Activated CD4-positive, alpha-beta T cell treated with anti-CD3 and anti-CD28 coated beads, Interleukin-2, amount 10 ng/mL, durations not matched to agents 7 days and 5 days (primary cell): ENCODE results near the gene P2RX3. TPM values are rescaled to one million over a fixed set of nuclear protein-coding genes. Genes with fewer than 3 reads are reported as not detected.
"Not testable (repeated sequence)": the region's sequence is repeated elsewhere in the genome, so short reads cannot be mapped to it uniquely, and the experiment has no call there.

ENCODE experiments used
- CTCF ChIA-PET: fragments of 350-600 bp; sonication (Branson Sonifier 250); formaldehyde crosslinking; loops from one replicate; lab custom pipeline; 2021; ENCODE audit warnings: antibody characterized with exemption; lab: Charles Lee
- POLR2A ChIA-PET: fragments of 350-600 bp; sonication (Branson Sonifier 250); formaldehyde crosslinking; loops from one replicate; lab custom pipeline; 2021; ENCODE audit warnings: antibody characterized with exemption; lab: Charles Lee
- DNase-seq: peaks from one replicate; pipeline ENCODE4 v3.0.0-alpha.2; 2020
- H3K27ac Mint-ChIP-seq: one replicate; pipeline ENCODE4 v1.8.0; 2021; ENCODE audit warnings: mild to moderate bottlenecking, moderate library complexity, mixed read lengths
- H3K27me3 Mint-ChIP-seq: one replicate; pipeline ENCODE4 v1.8.0; 2021; ENCODE audit warnings: mixed read lengths
- H3K36me3 Mint-ChIP-seq: one replicate; pipeline ENCODE4 v1.8.0; 2021; ENCODE audit warnings: low read depth, mixed read lengths
- H3K4me1 Mint-ChIP-seq: one replicate; pipeline ENCODE4 v1.8.0; 2021; ENCODE audit warnings: mixed read lengths
- H3K4me3 Mint-ChIP-seq: one replicate; pipeline ENCODE4 v1.8.0; 2021; ENCODE audit warnings: mild to moderate bottlenecking, moderate library complexity, mixed read lengths
- H3K9me3 Mint-ChIP-seq: one replicate; pipeline ENCODE4 v1.8.0; 2021; ENCODE audit warnings: mixed read lengths
- total RNA-seq, 2 experiments: library from RNA; stranded (reverse); gene quantifications; one replicate each; pipeline ENCODE4 v1.2.3, GENCODE V29; 2021

Gene P2RX3
- total RNA-seq, 2 experiments from 2014 or later, result not detected

DNA sequence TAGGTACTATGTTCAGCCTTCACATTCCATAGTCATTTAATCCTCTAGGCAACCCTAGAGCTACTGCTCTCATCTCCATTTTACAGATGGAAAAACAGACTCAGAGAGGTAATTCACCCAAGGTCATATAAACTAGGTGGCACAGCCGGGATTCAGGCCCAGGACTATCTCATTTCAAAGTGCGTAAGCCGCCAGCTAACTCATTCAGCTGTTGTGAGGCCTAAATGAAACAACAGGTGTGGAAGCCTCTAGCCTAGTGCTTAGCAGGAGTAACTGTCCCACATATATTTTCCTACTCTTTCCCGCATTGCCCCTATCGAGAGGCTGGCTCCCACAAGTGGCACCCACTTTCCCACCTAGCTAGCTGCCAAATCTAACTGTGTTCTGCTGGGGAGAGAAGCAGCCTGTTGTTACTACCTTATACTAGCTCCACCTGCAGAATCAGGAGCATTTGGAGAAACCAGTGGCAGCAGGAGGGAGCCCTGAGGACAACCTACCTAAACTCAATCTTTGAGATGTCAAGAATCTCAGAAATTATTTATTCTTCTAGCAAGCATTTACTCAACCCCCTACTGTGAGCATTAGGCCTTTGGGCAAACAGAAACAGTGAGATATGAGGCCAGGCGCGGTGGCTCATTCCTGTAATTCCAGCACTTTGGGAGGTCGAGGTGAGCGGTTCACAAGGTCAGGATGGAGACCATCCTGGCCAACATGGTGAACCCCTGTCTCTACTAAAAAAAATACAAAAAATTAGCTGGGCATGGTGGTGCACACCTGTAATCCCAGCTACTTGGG lies 21.9 kb downstream of the P2RX3 start:
- Mint-ChIP-seq H3K4me1 (peaks cover 4% of the 10 kb centered on the region), H3K27me3 (peaks cover 9% of the 10 kb centered on the region), H3K9me3 (no peaks in the 10 kb centered on the region), H3K27ac (no peak overlapping the region), H3K36me3 (no peaks in the 10 kb centered on the region), H3K4me3 (no peak overlapping the region)
- POLR2A ChIA-PET, result no interaction called here
- CTCF ChIA-PET, result interaction anchor here (0.9 to 1.4 kb wide), 3 partner anchors 14 to 133 kb away, joined by 3 to 8 read pairs (median 4); no protein-coding TSS in a partner anchor
- no peak for DNase-seq

DNA sequence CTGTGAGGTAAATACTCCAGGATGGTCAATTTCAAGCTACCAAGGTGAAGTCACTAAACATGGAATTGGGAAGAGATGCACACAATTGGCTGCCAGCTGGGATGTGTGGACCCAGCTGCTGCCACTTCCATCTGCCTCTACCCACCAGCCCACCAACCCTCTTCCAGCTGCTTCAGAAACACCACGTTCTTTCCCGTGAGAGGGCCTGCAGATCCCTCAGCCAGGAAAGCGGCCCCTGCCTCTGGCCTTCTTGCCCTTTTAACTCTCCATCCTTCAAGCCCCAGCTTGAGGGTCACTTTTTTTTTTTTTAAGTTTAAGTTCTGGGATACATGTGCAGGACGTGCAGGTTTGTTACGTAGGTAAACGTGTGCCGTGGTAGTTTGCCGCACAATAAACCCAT lies 22.8 kb downstream of the P2RX3 start:
- H3K27ac Mint-ChIP-seq, result no peak overlapping the region
- DNase-seq, result no peak
- CTCF ChIA-PET, result interaction anchor here (0.6 to 1.3 kb wide), 3 partner anchors 81 to 132 kb away, joined by 3 to 8 read pairs (median 3); no protein-coding TSS in a partner anchor
- peaks cover 8% of the 10 kb centered on the region for H3K27me3 Mint-ChIP-seq
- POLR2A ChIA-PET, result no interaction called here
- no peak overlapping the region for H3K4me3 Mint-ChIP-seq
- H3K36me3 Mint-ChIP-seq, result no peaks in the 10 kb centered on the region
- no peaks in the 10 kb centered on the region for H3K9me3 Mint-ChIP-seq
- peaks cover 4% of the 10 kb centered on the region for H3K4me1 Mint-ChIP-seq

DNA sequence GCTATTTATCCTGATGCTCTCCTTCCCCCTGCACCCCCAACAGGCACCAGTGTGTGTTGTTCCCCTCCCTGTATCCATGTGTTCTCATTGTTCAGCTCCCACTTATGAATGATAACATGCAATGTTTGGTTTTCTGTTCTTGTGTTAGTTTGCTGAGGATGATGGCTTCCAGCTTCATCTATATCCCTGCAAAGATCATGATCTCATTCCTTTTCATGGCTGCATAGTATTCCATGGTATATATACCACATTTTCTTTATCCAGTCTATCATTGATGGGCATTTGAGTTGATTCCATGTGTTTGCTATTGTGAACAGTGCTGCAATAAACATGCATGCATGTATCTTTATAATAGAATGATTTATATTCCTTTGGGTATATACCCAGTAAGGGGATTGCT lies 23.3 kb downstream of the P2RX3 start:
- H3K36me3 Mint-ChIP-seq, H3K9me3 Mint-ChIP-seq, H3K27ac Mint-ChIP-seq, H3K4me1 Mint-ChIP-seq, H3K27me3 Mint-ChIP-seq, DNase-seq, POLR2A ChIA-PET, H3K4me3 Mint-ChIP-seq: not testable (repeated sequence)
- CTCF ChIA-PET, result interaction anchor here (0.9 kb wide), 1 partner anchor 132 kb away, joined by 3 read pairs; no protein-coding TSS in a partner anchor

DNA sequence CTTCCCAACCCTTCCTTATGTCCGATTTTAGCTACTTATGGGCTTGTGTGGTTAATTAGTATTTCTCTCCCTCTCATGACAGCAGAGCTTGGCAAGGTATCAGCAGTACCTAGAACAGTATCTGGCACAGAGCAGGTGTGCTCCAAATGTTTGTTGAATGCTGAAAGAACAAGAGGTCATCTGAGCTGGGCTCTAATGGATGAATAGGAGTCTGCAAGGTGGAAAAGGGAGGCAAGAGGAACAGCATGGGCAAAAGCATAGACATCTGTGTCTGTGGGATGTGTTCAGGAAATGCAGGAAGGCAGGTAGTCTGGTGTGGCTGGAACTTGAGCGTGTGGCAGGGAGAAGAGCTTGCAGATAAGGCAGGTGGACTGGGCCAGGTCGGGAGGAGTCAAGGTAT lies 23.8 kb downstream of the P2RX3 start:
- ChIA-PET CTCF (interaction anchor here (0.6 to 1.7 kb wide), 4 partner anchors 11 to 341 kb away, joined by 3 to 4 read pairs (median 3); no protein-coding TSS in a partner anchor), POLR2A (no interaction called here)
- Mint-ChIP-seq H3K27ac (no peak overlapping the region), H3K36me3 (no peaks in the 10 kb centered on the region), H3K4me1 (no peaks in the 10 kb centered on the region), H3K27me3 (no peaks in the 10 kb centered on the region), H3K9me3 (no peaks in the 10 kb centered on the region), H3K4me3 (no peak overlapping the region)
- DNase-seq, result no peak

DNA sequence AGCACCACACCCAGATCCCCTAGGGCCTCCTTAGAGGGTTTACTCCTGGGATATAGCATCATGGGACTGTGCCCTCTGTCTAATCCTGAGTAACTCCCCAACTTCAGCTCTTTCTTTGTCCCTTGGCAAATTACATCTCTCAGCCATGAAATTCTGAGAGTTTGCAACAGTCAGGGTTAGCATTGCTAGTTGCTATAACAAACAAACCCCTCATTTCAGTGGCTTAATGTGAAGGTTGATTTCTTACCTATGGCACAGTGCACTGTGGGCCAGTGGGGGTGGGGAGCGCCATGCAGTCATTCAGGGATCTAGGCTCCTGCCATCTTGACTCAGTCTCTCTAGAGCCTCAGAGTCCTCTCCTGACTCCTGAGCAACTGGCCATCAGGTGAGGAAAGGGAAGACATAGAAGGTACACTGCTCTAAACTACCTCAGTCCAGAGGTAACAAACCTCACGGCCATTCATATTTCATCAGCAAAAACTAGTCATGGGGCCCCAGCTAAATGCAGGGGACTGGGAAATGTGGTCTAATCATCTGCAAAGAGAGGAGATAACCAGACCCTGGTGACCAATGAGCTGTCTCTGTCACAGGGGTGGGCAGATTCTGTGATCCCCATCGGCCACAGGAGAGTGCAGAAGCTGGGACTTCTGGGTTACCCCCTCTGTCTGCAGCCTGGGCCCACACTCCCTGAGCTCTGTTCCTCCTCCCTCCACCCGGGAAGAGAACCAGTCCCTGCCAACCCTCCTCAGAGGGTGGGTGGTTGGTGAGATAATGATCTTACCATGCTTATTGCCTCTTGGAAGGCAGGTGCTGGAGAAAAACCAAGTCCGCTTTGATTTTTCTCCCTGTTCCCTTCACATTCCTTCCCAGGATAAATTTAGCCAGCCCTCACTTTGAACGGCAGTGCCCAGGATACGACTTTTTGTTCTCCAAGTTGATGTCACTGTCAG lies 25.3 kb downstream of the P2RX3 start:
- CTCF ChIA-PET, result interaction anchor here (1.2 to 1.7 kb wide), 3 partner anchors 10 to 30 kb away, joined by 3 to 4 read pairs (median 3); no protein-coding TSS in a partner anchor
- Mint-ChIP-seq H3K36me3 (no peaks in the 10 kb centered on the region), H3K9me3 (no peaks in the 10 kb centered on the region), H3K27me3 (no peaks in the 10 kb centered on the region), H3K4me1 (no peaks in the 10 kb centered on the region), H3K4me3 (no peak overlapping the region), H3K27ac (no peak overlapping the region)
- no peak for DNase-seq
- POLR2A ChIA-PET, result no interaction called here

DNA sequence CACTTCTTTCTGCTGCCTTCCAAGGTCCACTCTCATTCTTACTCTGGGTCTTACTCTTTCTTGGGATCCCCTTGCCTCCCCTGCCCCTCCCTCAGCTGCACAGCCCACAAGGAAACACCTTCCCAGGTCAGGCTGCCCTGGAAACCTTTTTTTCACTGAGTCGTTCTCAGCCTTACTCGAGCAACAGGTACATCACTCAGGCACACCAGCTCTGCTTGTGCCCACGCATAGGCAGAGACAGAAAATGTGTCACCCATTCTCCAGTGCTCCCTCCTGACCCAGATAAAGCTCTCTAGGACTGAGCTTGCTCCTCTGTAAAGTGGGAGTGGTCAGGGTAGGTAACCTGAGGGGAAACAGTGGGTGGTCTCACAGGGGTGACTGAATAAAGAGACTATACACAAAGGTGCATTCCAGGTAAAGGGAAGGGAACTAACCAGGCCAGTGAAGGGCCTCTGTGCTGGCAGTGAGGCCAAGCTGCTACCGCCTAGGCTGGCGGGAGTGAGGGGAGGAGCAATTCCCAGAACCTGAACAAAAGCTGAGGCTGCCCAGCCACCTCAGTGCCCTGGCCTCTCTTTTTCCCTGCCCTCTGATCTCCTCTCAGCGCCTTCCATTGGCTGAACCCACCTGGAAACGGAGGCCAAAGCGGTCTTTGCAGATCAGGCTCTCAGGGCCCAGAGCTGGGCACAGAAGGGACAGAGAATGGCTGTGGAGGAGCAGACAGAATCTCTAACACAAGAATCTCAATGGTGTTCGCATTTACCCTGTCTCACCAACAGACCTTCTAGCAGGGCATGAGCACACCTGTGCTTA lies 26.9 kb downstream of the P2RX3 start:
- Mint-ChIP-seq H3K36me3 (no peaks in the 10 kb centered on the region), H3K4me3 (no peak overlapping the region), H3K9me3 (no peaks in the 10 kb centered on the region), H3K4me1 (no peaks in the 10 kb centered on the region), H3K27me3 (no peaks in the 10 kb centered on the region), H3K27ac (no peak overlapping the region)
- DNase-seq, result no peak
- POLR2A ChIA-PET, result no interaction called here
- CTCF ChIA-PET, result interaction anchor here (0.8 to 1.3 kb wide), 2 partner anchors 28 to 81 kb away, joined by 3 read pairs; no protein-coding TSS in a partner anchor

DNA sequence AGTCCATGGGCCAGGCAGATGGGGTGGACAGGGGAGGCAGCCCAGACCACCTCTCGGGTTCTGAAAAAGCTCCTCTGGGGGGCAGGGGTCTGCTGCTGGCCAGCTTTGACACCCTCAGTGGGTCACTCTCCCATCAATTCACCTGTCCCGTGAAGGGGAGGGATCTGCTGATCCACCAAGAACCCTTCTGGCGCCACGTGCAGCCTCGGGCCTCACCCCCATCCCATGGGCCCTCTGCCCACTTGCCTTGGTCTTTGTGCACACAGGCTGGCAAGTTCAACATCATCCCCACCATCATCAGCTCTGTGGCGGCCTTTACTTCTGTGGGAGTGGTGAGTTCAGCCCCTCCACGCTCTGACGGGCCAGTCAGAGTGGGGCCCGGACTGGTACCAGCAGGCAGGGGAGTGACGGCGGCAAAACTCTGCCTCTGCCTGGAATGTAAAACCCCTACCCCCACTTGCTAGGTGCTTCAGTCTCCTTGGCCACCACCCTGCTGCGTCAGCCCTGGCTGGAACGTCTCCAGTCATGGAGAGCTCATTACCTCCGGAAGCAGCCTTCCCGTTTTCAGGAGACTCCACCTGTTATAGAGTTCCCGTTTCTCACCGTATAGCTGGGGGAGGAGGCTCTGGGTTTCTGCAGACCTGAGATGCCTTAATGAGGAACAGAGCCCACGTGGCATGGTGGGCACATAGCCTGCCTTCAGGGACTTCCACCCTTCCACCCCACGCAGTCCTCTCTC lies 30.1 kb downstream of the P2RX3 start:
- Mint-ChIP-seq H3K27me3 (no peaks in the 10 kb centered on the region), H3K4me3 (no peak overlapping the region), H3K4me1 (no peaks in the 10 kb centered on the region), H3K9me3 (no peaks in the 10 kb centered on the region), H3K27ac (peak overlapping the region; percentile 19), H3K36me3 (no peaks in the 10 kb centered on the region)
- POLR2A ChIA-PET, result no interaction called here
- DNase-seq, result no peak
- CTCF ChIA-PET, result interaction anchor here (0.6 to 1.0 kb wide), 2 partner anchors 10 to 18 kb away, joined by 3 to 4 read pairs; no protein-coding TSS in a partner anchor

DNA sequence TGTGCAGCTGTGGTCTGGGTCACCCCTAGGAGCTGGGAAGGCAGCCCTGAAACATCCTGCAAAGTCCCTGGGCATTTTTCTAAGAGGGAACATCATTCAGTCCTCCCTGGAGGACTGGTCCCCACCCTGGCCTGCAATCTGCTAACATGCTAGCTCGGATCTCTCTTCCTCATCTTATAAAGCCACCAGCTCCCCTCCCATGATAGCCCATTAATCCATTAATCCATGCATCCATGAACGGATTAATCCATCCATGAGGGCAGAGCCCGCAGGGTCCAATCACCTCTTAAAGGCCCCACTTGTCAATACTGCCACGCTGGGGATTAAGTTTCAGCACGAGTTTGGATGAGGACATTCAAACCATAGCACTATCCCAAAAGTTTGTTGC lies 30.7 kb downstream of the P2RX3 start:
- Mint-ChIP-seq H3K4me3 (no peak overlapping the region), H3K27ac (peak overlapping the region; percentile 19), H3K36me3 (no peaks in the 10 kb centered on the region), H3K4me1 (no peaks in the 10 kb centered on the region), H3K9me3 (no peaks in the 10 kb centered on the region), H3K27me3 (no peaks in the 10 kb centered on the region)
- POLR2A ChIA-PET, result no interaction called here
- no peak for DNase-seq
- CTCF ChIA-PET, result interaction anchor here (0.6 to 1.0 kb wide), 2 partner anchors 9 to 19 kb away, joined by 3 to 4 read pairs; no protein-coding TSS in a partner anchor

DNA sequence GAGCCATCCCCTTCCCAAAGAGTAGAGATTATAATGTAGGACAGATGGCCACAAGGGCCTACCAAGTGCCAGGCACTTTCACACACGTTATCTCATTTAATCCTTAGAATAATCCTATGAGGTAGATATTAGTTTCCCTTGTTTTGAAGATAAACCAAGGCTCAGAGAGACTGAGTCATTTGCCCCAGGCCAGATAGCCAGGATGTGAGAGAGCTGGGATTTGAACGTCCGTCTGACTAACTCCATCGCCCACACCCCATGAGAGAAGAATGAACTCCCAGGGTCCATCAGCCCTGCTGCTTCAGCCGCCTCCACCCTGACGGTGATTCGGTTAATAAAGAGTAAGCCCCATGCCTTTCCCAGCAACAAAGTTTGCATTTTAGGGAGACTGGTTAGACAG lies 32.1 kb downstream of the P2RX3 start:
- Mint-ChIP-seq H3K27me3 (no peaks in the 10 kb centered on the region), H3K4me1 (no peaks in the 10 kb centered on the region), H3K27ac (no peak overlapping the region), H3K4me3 (no peak overlapping the region), H3K9me3 (no peaks in the 10 kb centered on the region), H3K36me3 (no peaks in the 10 kb centered on the region)
- ChIA-PET POLR2A (no interaction called here), CTCF (interaction anchor here (0.6 to 2.1 kb wide), 3 partner anchors 25 to 486 kb away, joined by 3 to 4 read pairs (median 3); no protein-coding TSS in a partner anchor)
- no peak for DNase-seq

DNA sequence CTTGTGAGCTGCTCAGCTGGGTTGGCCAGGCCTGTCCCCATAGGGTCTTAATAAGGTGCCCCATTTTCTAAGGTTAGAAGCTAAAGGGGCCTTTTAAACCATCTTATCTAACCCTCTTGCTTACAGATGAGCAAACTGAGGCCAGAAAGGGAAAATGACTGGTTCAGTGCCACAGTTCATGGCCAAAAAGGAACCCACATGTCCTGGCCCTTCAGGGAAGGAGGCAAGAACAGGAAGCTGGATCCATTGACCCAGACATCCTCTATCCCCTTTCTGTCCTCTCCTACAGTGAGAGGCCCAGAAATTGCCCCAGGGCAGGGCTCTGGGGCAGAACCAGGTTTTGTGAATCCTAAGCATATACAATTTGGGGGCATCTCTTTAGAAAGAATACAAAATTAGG lies 32.8 kb downstream of the P2RX3 start:
- DNase-seq, result no peak
- no peaks in the 10 kb centered on the region for H3K4me1 Mint-ChIP-seq
- ChIA-PET POLR2A (no interaction called here), CTCF (interaction anchor here (0.6 to 2.1 kb wide), 3 partner anchors 18 to 25 kb away, joined by 3 to 4 read pairs (median 3); no protein-coding TSS in a partner anchor)
- no peak overlapping the region for H3K27ac Mint-ChIP-seq
- no peaks in the 10 kb centered on the region for H3K9me3 Mint-ChIP-seq
- no peak overlapping the region for H3K4me3 Mint-ChIP-seq
- H3K36me3 Mint-ChIP-seq, result no peaks in the 10 kb centered on the region
- no peaks in the 10 kb centered on the region for H3K27me3 Mint-ChIP-seq

DNA sequence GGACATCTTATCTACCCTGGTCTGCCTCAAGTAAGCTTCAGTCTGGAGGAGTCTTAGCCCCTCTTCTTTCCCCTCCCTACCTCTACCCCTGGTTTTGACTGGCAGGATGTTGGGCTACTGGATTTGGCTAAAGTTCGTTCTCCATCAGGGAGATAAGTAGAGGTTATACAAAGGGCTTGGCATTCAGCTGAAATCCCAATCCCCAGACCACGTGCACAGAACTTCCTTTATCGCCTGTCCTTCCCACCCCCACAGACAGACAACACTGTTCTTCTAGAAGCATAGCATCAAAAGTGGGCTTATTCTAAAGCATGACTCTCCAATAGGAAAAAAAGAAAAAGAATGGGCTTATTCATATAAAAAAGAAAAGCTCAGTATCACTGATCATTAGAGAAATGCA lies 35.0 kb downstream of the P2RX3 start:
- DNase-seq, result no peak
- CTCF ChIA-PET, result interaction anchor here (1.3 kb wide), 1 partner anchor 11 kb away, joined by 4 read pairs; no protein-coding TSS in a partner anchor
- POLR2A ChIA-PET, result no interaction called here

More for the DNA sequence above, 35.0 kb downstream of the P2RX3 start:
- Mint-ChIP-seq H3K36me3 (no peaks in the 10 kb centered on the region), H3K27ac (no peak overlapping the region), H3K4me1 (no peaks in the 10 kb centered on the region), H3K4me3 (no peak overlapping the region), H3K9me3 (no peaks in the 10 kb centered on the region), H3K27me3 (peaks cover 1% of the 10 kb centered on the region)
